ENCODE results near the gene EXO1. TPM values are rescaled to one million over a fixed set of nuclear protein-coding genes. Genes with fewer than 3 reads are reported as not detected.

EXO1 gene
- total RNA-seq, 4 donors from 2014 or later: 0.46 to 1.5 (median 1.4) TPM; not detected in 1

DNA sequence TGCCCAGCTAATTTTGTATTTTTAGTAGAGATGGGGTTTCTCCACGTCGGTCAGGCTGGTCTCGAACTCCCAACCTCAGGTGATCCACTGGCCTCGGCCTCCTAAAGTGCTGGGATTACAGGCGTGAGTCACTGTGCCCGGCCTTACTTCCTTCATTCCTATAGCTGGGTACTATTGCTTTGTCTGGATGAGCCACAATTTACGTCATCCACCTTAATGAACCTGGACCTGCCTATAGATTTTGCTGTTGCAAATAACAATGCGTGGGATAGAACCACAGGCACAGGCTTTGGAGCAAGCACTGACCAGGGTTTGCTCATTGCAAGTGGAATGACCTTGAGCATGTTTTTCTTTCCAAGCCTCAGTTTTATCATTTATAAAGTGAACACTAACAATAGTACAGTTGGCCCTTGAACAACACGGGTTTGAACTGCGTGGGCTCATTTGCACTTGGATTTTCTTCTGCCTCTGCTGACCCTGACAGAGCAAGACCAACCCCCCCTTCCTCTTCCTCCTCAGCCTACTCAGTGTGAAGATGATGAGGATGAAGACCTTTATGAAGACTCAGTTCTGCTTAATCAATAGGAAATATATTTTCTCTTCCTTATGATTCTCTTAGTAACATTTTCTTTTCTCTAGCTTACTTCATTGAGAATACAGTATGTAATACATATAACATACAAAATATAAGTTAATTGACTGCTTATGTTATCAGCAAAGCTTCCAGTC is 76.2 kb downstream of the EXO1 start:
- 88% methylated on average over 10 of the region's 10 CpGs for WGBS
- no peaks in the 10 kb centered on the region for H3K27me3 ChIP-seq
- intact Hi-C loops (cut with DNase I): no loop called here
- no peak for DNase-seq (ENCODE audit: extremely low spot score)
- H3K36me3 ChIP-seq: no peaks in the 10 kb centered on the region
- H3K9me3 ChIP-seq: no peaks in the 10 kb centered on the region
- no peak overlapping the region for H3K4me3 ChIP-seq
- H3K4me1 ChIP-seq: no peaks in the 10 kb centered on the region
- H3K27ac ChIP-seq (replicated peaks in 1 of 4): no peak overlapping the region
- TF ChIP-seq, protein P1, sequence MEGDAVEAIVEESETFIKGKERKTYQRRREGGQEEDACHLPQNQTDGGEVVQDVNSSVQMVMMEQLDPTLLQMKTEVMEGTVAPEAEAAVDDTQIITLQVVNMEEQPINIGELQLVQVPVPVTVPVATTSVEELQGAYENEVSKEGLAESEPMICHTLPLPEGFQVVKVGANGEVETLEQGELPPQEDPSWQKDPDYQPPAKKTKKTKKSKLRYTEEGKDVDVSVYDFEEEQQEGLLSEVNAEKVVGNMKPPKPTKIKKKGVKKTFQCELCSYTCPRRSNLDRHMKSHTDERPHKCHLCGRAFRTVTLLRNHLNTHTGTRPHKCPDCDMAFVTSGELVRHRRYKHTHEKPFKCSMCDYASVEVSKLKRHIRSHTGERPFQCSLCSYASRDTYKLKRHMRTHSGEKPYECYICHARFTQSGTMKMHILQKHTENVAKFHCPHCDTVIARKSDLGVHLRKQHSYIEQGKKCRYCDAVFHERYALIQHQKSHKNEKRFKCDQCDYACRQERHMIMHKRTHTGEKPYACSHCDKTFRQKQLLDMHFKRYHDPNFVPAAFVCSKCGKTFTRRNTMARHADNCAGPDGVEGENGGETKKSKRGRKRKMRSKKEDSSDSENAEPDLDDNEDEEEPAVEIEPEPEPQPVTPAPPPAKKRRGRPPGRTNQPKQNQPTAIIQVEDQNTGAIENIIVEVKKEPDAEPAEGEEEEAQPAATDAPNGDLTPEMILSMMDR (IDR thresholded peaks at IDR 0.05): no peak
- no peak for TF ChIP-seq POLR2A (IDR thresholded peaks at IDR 0.05; ENCODE audit: low read depth)
- TF ChIP-seq POLR2AphosphoS5 (IDR thresholded peaks at IDR 0.05): no peak
- TF ChIP-seq EP300 (IDR thresholded peaks at IDR 0.05): no peak

DNA sequence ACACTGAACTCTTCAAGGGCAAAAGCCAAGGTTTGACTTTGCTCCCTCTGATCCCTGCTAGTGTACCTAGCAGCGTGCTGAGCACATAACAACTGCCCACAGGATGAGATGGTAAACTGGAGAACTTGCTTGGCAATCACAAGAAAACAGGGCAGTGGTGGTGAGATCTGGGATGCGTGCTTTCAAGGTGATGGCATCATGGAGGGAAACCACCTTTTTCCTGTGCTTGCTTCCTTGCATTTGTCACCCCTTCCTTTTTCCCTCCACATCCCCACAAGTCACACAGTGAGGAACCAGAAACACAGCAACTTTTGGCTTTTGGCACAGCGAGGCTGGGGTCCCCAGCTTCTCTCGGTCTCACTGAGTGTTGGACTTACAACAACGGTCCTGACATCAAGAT is 78.1 kb downstream of the EXO1 start:
- H3K9me3 ChIP-seq: no peaks in the 10 kb centered on the region

DNA sequence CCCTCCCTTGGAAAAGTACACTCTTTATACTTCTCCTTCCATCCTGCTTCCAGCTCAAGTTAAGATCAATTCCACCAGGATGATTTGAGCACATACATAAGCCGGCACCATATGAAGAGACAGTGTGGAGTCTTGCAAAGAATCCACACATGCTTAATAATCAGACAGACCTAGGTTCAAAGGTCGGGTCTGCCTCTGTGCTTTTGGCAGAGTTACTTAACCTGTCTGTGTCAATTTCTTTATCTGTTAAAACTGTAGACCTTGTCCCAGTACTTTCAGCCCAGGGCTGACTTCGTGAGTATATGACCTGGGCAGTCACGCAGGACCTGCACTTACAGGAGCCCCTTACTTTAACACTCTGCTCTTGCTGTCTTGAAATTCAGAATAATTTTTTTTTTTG is 79.3 kb downstream of the EXO1 start:
- H3K9me3 ChIP-seq: no peaks in the 10 kb centered on the region
- no peak overlapping the region for H3K27ac ChIP-seq (replicated peaks in 1 of 4)
- no peaks in the 10 kb centered on the region for H3K36me3 ChIP-seq
- intact Hi-C loops (cut with DNase I): no loop called here
- 78% methylated on average over 4 of the region's 4 CpGs for WGBS
- H3K4me1 ChIP-seq: no peaks in the 10 kb centered on the region
- TF ChIP-seq EP300 (IDR thresholded peaks at IDR 0.05) (no peak), POLR2A (IDR thresholded peaks at IDR 0.05; ENCODE audit: low read depth) (no peak), POLR2AphosphoS5 (IDR thresholded peaks at IDR 0.05) (no peak)
- TF ChIP-seq, protein P1 (IDR thresholded peaks at IDR 0.05): no peak
- no peak overlapping the region for H3K4me3 ChIP-seq
- no peaks in the 10 kb centered on the region for H3K27me3 ChIP-seq
- no peak for DNase-seq (ENCODE audit: extremely low spot score)

More for the DNA sequence above, 78.1 kb downstream of the EXO1 start:
- intact Hi-C loops (cut with DNase I): no loop called here
- 85% methylated on average over 5 of the region's 5 CpGs for WGBS
- H3K4me1 ChIP-seq: no peaks in the 10 kb centered on the region
- H3K27ac ChIP-seq (replicated peaks in 1 of 4): no peak overlapping the region
- no peak for DNase-seq (ENCODE audit: extremely low spot score)
- no peaks in the 10 kb centered on the region for H3K27me3 ChIP-seq
- no peak for TF ChIP-seq POLR2AphosphoS5 (IDR thresholded peaks at IDR 0.05)
- no peaks in the 10 kb centered on the region for H3K36me3 ChIP-seq
- H3K4me3 ChIP-seq: no peak overlapping the region

DNA sequence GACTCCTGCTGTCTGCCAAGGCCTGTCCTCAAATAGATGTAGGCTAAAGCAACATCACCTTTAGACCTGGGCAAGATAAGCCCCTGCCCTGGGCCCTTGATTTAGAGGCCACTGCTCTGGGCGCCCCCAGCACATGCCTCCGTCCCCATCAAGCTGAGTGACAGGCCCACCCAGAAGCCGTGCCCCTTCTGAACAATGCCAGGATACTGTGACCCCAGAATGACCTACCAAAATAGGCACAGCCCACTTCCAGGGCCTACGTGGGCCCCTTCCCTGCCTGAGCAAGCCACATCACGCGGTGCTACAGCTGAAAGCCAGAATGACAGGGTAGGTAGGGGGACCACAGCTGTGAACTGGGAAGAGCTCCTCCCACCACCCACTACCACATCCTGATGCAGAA is 84.8 kb downstream of the EXO1 start:
- H3K4me3 ChIP-seq: no peak overlapping the region
- H3K27ac ChIP-seq (replicated peaks in 1 of 4): no peak overlapping the region
- 69% methylated on average over 2 of the region's 6 CpGs for WGBS
- no peaks in the 10 kb centered on the region for H3K27me3 ChIP-seq
- intact Hi-C loops (cut with DNase I): no loop called here
- H3K4me1 ChIP-seq: no peaks in the 10 kb centered on the region
- DNase-seq (ENCODE audit: extremely low spot score): no peak
- no peaks in the 10 kb centered on the region for H3K9me3 ChIP-seq
- TF ChIP-seq, protein P1 (IDR thresholded peaks at IDR 0.05): no peak
- no peak for TF ChIP-seq EP300 (IDR thresholded peaks at IDR 0.05)
- TF ChIP-seq POLR2A (IDR thresholded peaks at IDR 0.05; ENCODE audit: low read depth): no peak
- no peak for TF ChIP-seq POLR2AphosphoS5 (IDR thresholded peaks at IDR 0.05)
- H3K36me3 ChIP-seq: no peaks in the 10 kb centered on the region

DNA sequence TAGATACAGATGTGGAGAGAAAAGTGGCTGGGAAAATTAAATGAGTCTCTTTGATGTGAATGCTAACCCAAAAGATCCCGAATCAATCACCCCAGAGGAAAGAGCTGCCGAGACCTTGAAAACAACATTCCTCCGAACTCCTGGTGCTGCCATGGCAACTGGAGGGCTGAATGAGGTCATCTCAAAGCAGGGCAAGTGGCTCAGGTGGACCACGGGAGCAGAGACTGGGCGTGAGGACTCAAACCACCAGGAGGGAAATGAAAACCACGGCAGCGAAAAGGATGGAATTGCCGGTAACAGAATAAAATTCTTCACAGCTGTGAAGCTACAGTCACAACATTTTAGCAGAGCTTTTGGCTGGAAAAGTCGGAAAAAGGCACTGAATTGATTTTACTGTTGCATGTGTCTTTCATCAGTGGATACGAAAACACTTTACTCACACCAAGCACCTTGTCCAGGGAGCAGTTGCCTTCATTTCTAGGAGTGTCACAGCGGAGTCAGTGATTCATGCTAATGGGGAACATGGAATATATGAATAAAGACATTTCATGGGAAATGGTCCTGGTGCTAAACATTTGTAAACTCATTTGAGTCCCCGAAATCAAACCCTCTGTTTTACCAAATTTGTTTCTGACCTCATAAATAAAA is 86.3 kb downstream of the EXO1 start:
- TF ChIP-seq POLR2A (IDR thresholded peaks at IDR 0.05; ENCODE audit: low read depth) (no peak), EP300 (IDR thresholded peaks at IDR 0.05) (no peak), POLR2AphosphoS5 (IDR thresholded peaks at IDR 0.05) (no peak)
- TF ChIP-seq, protein P1 (IDR thresholded peaks at IDR 0.05): no peak
- no peaks in the 10 kb centered on the region for H3K27me3 ChIP-seq
- no peak overlapping the region for H3K27ac ChIP-seq (replicated peaks in 1 of 4)
- WGBS: 41% methylated on average over 12 of the region's 12 CpGs
- no peaks in the 10 kb centered on the region for H3K36me3 ChIP-seq
- H3K9me3 ChIP-seq: peaks cover 0 to 5% (median 0%) of the 10 kb centered on the region in 4 donors
- DNase-seq (ENCODE audit: extremely low spot score): no peak
- H3K4me1 ChIP-seq: no peaks in the 10 kb centered on the region
- no peak overlapping the region for H3K4me3 ChIP-seq
- intact Hi-C loops (cut with DNase I): no loop called here

Data from esophagus muscularis mucosa (tissue), 4 donors.